NCI-H524 treated with DMSO at 0.1 percent for 48 hours (cell line): ENCODE data around the gene ZNF200.

ENCODE experiments used
- DNase-seq: peaks from one replicate; lab custom pipeline; 2025; lab: John Stamatoyannopoulos, UW

The ZNF200 gene

GRCh38 chr16:3175157-3176093, 59.5 kb downstream of the ZNF200 start:
- DNase-seq = peak; percentile 47

- no peak for DNase-seq
These were observed 60.3 kb downstream of the ZNF200 start for GRCh38 chr16:3174618-3175148.

DNA sequence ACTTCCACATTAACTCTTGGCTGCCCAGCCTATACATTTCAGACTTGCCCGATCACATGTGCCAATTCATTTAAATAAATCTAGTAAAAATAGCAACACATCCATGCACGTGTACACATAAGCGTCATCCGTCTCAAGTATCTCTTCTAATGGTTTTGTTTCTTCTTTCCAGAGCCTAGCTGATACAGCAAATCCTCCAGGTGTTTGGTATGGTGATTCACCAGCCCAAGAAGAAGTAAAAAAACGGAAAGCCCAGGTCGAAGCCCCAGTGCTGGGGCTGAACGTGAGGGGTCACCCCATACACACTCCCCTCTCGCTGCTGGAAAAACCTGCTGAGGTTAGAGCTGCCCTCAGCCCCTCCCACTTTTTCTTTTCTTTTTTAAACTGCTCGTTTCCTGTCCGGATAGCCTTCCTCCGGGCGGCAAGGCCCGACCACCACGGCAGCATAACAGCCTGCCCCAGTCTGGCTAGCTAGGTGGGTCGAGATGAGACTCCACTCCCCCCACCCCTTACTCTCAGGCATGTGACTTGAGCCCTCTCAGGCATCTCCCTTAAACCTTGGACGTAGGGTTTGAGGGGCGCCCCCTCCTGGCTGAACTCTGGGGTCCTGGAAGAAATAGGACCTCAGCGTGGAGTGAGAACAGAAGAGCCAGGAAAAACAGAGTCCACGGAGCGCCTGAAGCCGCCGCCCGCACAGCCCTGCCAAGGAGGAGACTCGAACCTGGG, 60.9 kb downstream of the ZNF200 start:
- DNase-seq = no peak
